Measurements from ENCODE around the gene GBE1.

- TF ChIP-seq POLR2AphosphoS5 (IDR thresholded peaks at IDR 0.05; ENCODE audit: control insufficient read depth, insufficient read depth, low read depth, low read length): no peak
- TF ChIP-seq BDP1 (IDR thresholded peaks at IDR 0.05; ENCODE audit: insufficient read depth, insufficient read length): no peak
- no peak for TF ChIP-seq EZH2 (IDR thresholded peaks at IDR 0.05; ENCODE audit: borderline replicate concordance, low read depth, low read length)
Measured at GRCh38 chr3:81770710-81771109, 9.3 kb upstream of the GBE1 start.
